KBM-7 (cell line): Measurements from ENCODE around the gene RITA1.

Experiments
- DNase-seq: peaks from one replicate; pipeline ENCODE4 v3.0.0-alpha.2; 2015
- in situ Hi-C: fragments of 300-500 bp; cut with MboI; formaldehyde crosslinking; loops from 2 replicates; pipeline ENCODE4 v1.14.3; 2020; ENCODE audit warnings: low sequenced_read_pairs, low pct_unique_long_range_greater_than_20kb, mixed read lengths

RITA1 gene

GRCh38 chr12:113172185-113172584 is 13.3 kb upstream of the RITA1 start:
- DNase-seq: no peak
- in situ Hi-C loops: no loop called here

DNA sequence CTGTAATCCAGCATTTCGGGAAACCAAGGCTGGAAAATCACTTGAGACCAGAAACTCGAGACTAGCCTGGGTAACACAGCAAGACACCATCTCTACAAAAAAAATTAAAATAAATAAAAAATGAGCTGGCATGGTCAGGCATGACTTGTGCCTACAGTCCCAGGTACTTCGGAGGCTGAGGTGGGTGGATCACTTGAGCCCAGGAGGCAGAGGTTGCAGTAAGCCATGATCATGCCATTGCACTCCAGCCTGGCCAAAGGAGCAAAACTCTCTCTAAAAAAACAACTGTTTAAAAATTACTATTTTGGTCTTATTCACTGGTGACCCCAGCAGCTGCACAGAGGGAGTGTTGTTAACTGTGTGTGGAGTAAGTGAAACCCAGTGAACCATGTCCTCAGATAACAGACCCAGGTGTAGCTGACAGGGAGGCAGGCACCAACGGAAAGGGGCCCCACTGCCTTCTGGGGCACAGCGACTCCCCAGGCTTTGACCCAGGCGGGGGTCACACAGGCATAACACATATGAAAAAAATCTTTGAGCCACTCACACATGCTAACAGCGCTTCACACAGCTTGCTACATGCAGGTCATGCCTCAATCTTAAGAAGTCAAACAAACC is 12.3 kb upstream of the RITA1 start:
- DNase-seq: no peak
- in situ Hi-C loops: no loop called here

- in situ Hi-C loops: no loop called here
- peak; percentile 71 for DNase-seq
These were observed 10.8 kb upstream of the RITA1 start for GRCh38 chr12:113174461-113175384.

DNA sequence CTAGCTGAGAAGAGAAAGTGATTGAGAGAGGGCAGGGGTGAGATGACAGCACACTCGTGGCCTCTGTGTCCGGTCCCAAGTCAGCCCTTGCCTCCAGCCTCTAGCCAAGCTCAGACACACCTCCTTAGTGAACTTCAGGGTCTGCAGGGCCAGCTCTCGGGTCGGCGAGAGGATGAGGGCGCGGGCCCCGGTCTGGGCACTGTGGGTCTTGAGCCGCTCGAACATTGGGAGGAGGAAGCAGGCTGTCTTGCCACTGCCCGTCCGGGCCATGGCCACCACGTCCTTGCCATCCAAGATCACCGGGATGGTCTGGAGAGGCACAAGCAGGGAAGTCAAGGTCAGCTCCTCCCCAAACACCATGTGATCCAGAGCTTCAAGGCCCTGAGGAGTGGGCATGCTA is 6.5 kb upstream of the RITA1 start:
- in situ Hi-C loops: no loop called here
- no peak for DNase-seq

DNA sequence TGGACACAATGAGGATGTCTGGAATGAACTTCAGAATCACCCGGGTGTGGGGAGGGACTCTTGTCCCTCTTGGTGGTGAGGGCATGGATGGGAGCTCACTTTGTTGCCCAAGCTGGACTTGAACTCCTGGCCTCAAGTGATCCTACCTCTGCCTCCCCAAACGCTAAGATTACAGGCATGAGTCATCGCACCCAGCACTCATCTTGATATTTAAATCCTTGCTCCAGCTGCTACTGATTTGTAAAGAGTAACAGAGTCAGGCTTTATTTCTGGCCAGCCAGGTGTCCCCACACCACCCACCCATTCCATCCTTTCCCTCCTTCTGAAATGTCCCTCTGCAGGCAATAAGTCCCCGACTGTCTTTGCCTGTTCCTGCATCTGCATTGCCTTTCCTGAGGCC is 5.2 kb upstream of the RITA1 start:
- in situ Hi-C loops: no loop called here
- DNase-seq: no peak

- no peak for DNase-seq
- in situ Hi-C loops: no loop called here
These were observed 3.5 kb upstream of the RITA1 start for GRCh38 chr12:113181975-113182374.

GRCh38 chr12:113183030-113183589 is 2.4 kb upstream of the RITA1 start:
- in situ Hi-C loops: no loop called here
- DNase-seq: no peak

- DNase-seq: no peak
- in situ Hi-C loops: no loop called here
These were observed 1.2 kb upstream of the RITA1 start for GRCh38 chr12:113184098-113184899.

DNA sequence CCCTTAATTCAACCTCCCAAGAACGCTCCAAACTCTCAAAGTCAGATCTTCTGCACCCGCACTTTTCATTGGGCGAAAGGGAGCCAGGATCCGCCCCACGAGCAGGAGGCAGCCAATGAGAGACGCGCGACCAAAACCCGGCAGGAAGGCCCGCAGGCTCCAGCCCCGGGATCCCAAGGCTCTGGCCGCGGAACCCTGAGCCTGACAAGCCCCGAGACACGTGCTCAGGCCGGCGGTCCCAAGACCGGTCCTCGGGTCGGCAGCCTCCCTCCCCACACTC is 681 bp upstream of the RITA1 start:
- DNase-seq: peak; percentile 93
- in situ Hi-C loops: no loop called here

GRCh38 chr12:113186033-113186365 is 478 bp downstream of the RITA1 start:
- DNase-seq: no peak
- in situ Hi-C loops: no loop called here

GRCh38 chr12:113186666-113187325 is 1.3 kb downstream of the RITA1 start:
- in situ Hi-C loops: no loop called here
- no peak for DNase-seq

DNA sequence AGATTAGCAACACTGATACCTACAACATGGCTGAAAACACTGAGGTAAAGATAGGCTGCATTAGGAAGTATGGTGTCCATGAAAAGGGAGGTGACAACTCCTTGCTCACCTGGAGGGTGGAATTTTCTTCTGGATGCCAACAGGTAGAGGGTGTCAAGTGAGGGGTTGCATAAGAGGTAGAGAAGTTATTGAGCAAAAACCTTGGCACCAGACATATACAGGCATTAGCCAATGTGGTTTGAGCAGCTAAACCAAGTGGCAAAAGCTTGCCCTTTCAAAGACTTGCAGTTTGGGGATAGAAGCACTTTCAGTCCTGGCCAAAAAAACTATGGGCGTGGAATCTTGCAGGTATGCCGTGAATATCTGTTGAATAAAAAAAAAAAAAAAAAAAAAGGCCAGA is 3.8 kb downstream of the RITA1 start:
- no peak for DNase-seq
- in situ Hi-C loops: no loop called here

GRCh38 chr12:113190761-113191160 is 5.2 kb downstream of the RITA1 start:
- no peak for DNase-seq
- in situ Hi-C loops: no loop called here

DNA sequence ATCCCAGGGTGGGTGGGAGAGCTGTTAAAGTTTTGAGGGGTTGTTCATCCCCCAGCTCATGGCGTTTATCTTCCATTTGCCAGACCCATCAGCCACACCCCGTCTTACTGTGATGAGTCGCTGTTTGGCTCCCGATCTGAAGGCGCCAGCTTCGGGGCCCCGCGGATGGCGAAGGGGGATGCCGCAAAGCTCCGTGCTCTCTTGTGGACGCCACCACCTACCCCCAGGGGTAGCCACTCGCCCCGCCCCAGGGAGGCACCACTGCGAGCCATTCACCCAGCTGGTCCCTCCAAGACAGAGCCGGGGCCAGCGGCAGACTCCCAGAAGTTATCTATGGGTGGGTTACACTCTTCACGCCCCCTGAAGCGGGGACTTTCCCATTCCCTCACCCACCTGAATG is 5.7 kb downstream of the RITA1 start:
- in situ Hi-C loops: no loop called here
- DNase-seq: no peak

GRCh38 chr12:113194971-113195391 is 9.5 kb downstream of the RITA1 start:
- in situ Hi-C loops: no loop called here
- no peak for DNase-seq

- in situ Hi-C loops: no loop called here
- no peak for DNase-seq
These were observed 10.1 kb downstream of the RITA1 start for GRCh38 chr12:113195598-113195997.

- in situ Hi-C loops: no loop called here
- no peak for DNase-seq
These were observed 11.1 kb downstream of the RITA1 start for GRCh38 chr12:113196582-113196981.

DNA sequence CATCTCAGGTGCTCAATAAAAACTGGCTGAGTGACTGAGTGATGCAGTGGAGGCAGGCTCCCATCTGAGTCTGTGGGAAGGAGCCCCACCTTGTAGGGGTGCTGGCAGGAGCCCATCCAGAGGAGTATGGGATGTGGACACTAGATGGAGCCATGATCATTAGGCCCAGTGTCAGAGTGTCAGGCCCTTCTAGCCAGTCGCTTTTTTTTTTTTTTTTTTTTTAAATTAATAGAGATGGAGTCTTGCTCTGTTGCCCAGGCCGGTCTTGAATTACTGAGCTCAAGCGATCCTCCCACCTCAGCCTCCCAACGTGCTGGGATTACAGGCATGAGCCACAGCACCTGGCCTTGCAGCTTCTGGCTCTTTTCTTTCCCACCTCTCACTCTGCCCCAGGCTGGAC is 11.5 kb downstream of the RITA1 start:
- peak; percentile 88 for DNase-seq
- in situ Hi-C loops: no loop called here

DNA sequence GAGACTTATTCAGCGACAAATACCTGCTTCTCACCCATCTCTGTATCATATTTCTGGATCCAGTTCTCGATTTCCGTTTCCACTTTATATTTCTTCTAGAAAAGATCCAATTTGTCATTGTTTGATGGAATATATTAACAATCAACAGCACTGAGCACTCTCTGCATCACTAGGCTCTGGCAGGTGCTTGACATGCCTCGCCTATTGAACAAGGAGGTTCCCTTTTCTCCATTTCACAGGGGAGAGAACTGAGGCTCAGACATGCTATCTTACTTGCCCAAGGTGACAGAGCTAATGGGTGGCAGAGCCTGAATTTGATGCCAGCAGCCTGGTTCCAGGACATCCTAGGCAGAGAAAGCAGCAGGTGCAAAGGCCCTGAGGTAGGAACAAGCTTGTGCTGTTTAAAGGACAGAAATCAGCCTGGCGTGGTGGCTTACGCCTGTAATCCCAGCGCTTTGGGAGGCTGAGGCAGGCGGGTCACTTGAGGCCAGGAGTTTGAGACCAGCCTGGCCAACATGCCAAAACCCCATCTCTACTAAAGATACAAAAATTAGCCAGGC is 12.1 kb downstream of the RITA1 start:
- no peak for DNase-seq
- in situ Hi-C loops: no loop called here
